Natural killer cell (primary cell): Measurements from ENCODE around the gene NPHP4. TPM values are rescaled to one million over a fixed set of nuclear protein-coding genes. Genes with fewer than 3 reads are reported as not detected.

Experiments used
- ATAC-seq, 3 donors: fragments of 150-1000 bp in 2 of 3; fragments of 200-7000 bp in 1 of 3; cut with Tn5 transposase; 1 replicate in 1 of 3; 2 replicates in 2 of 3; pipeline ENCODE4 v1.10.0; 2021; ENCODE audit warnings: mild to moderate bottlenecking in 2 of 3, moderate library complexity in 2 of 3
- DNase-seq, 2 donors: peaks; one replicate each; pipeline versions ENCODE4 v3.0.0 to v3.0.0-alpha.2; 2013 to 2021; ENCODE audit warnings: mixed read lengths in 1 of 2
- H3K27ac ChIP-seq: one replicate; pipeline ENCODE4 v1.5.1; 2013; ENCODE audit warnings: mild to moderate bottlenecking, low read length
- H3K27me3 ChIP-seq: one replicate; pipeline ENCODE4 v1.6.1; 2013; ENCODE audit warnings: low read length; ENCODE audit not compliant: control insufficient read depth, insufficient read depth
- H3K36me3 ChIP-seq: one replicate; pipeline ENCODE4 v1.6.1; 2013; ENCODE audit warnings: low read length; ENCODE audit not compliant: control insufficient read depth, insufficient read depth
- H3K4me1 ChIP-seq: one replicate; pipeline ENCODE4 v1.6.1; 2013; ENCODE audit warnings: low read length; ENCODE audit not compliant: control insufficient read depth, insufficient read depth
- H3K4me3 ChIP-seq: one replicate; pipeline ENCODE4 v1.5.1; 2013; ENCODE audit warnings: low read length
- H3K9me3 ChIP-seq: one replicate; pipeline ENCODE4 v1.6.1; 2013; ENCODE audit warnings: low read length; ENCODE audit not compliant: control insufficient read depth, insufficient read depth
- H3K27ac Mint-ChIP-seq, 2 donors: one replicate each; pipeline ENCODE4 v1.8.0; 2022; ENCODE audit warnings: mild to moderate bottlenecking in 2 of 2, mixed read lengths in 2 of 2, moderate library complexity in 1 of 2
- H3K27me3 Mint-ChIP-seq, 2 donors: one replicate each; pipeline ENCODE4 v1.8.0; 2022; ENCODE audit warnings: low read depth in 2 of 2, mixed read lengths in 2 of 2
- H3K36me3 Mint-ChIP-seq: one replicate; pipeline ENCODE4 v1.8.0; 2022; ENCODE audit warnings: mixed read lengths
- H3K4me1 Mint-ChIP-seq, 2 donors: one replicate each; pipeline ENCODE4 v1.8.0; 2022; ENCODE audit warnings: mixed read lengths in 2 of 2
- H3K4me3 Mint-ChIP-seq: one replicate; pipeline ENCODE4 v1.8.0; 2022; ENCODE audit warnings: mild to moderate bottlenecking, moderate library complexity, mixed read lengths
- H3K9me3 Mint-ChIP-seq, 2 donors: one replicate each; pipeline ENCODE4 v1.8.0; 2022; ENCODE audit warnings: mixed read lengths in 2 of 2
- CTCF ChIP-seq: fragments of 200-600 bp; IDR thresholded peaks from one replicate; pipeline ENCODE4 v1.8.0; 2022; ENCODE audit warnings: antibody characterized with exemption
- WGBS: methylation state at CpG from one replicate; pipeline ENCODE4 v1.1.7; 2013; ENCODE audit warnings: missing lambda C conversion rate; ENCODE audit not compliant: insufficient coverage; 5-methylcytosine and 5-hydroxymethylcytosine counted together
- intact Hi-C: fragments of 100-400 bp; cut with micrococcal nuclease; formaldehyde crosslinking; loops from one replicate; pipeline ENCODE4 v1.14.2; 2022
- total RNA-seq, 4 donors: library from RNA; stranded (reverse); fragments of 120-200 nt in 1 of 4; gene quantifications; one replicate each; pipeline versions ENCODE4 v1.2.3 to v1.2.4, GENCODE V29; 2013 to 2022

Gene NPHP4
- total RNA-seq, 3 donors from 2014 or later (not counting 1 experiment from before 2014, with no cell fraction given): 6.3 to 14.7 (median 10.1) TPM

- no peaks in the 10 kb centered on the region for H3K9me3 ChIP-seq
- no peak overlapping the region for H3K27ac ChIP-seq
- Mint-ChIP-seq H3K9me3 (no peaks in the 10 kb centered on the region), H3K4me3 (no peak overlapping the region), H3K36me3 (no peaks in the 10 kb centered on the region), H3K4me1 (peaks cover 4 to 7% of the 10 kb centered on the region in 2 donors), H3K27me3 (no peaks in the 10 kb centered on the region), H3K27ac (no peak overlapping the region)
- H3K27me3 ChIP-seq: no peaks in the 10 kb centered on the region
- no CpG with 5 or more reads among the region's 2 CpGs for WGBS
- no peak for TF ChIP-seq CTCF
- ATAC-seq (no peak), DNase-seq (no peak)
- no peak overlapping the region for H3K4me3 ChIP-seq
- H3K36me3 ChIP-seq: no peaks in the 10 kb centered on the region
- no peaks in the 10 kb centered on the region for H3K4me1 ChIP-seq
- intact Hi-C loops: no loop called here
Measured at GRCh38 chr1:5918275-5918649, 74.0 kb downstream of the NPHP4 start.

GRCh38 chr1:5917591-5918274 is 74.5 kb downstream of the NPHP4 start:
- Histone ChIP-seq H3K27ac (no peak overlapping the region), H3K4me1 (no peaks in the 10 kb centered on the region), H3K36me3 (no peaks in the 10 kb centered on the region), H3K9me3 (no peaks in the 10 kb centered on the region), H3K27me3 (no peaks in the 10 kb centered on the region), H3K4me3 (no peak overlapping the region)
- no peaks in the 10 kb centered on the region for H3K36me3 Mint-ChIP-seq
- intact Hi-C loops: no loop called here
- WGBS: 93% methylated on average over 13 of the region's 14 CpGs
- H3K4me3 Mint-ChIP-seq: no peak overlapping the region
- no peaks in the 10 kb centered on the region for H3K9me3 Mint-ChIP-seq
- no peaks in the 10 kb centered on the region for H3K27me3 Mint-ChIP-seq
- DNase-seq: no peak
- no peak overlapping the region for H3K27ac Mint-ChIP-seq
- TF ChIP-seq CTCF: no peak
- no peak for ATAC-seq
- peaks cover 4 to 7% of the 10 kb centered on the region in 2 donors for H3K4me1 Mint-ChIP-seq

- H3K4me3 ChIP-seq: no peak overlapping the region
- no peaks in the 10 kb centered on the region for H3K9me3 Mint-ChIP-seq
- WGBS: 94% methylated on average over 3 of the region's 3 CpGs
- H3K4me3 Mint-ChIP-seq: no peak overlapping the region
- H3K9me3 ChIP-seq: no peaks in the 10 kb centered on the region
- no peak for DNase-seq
- no peaks in the 10 kb centered on the region for H3K4me1 ChIP-seq
- H3K36me3 ChIP-seq: no peaks in the 10 kb centered on the region
- H3K27ac Mint-ChIP-seq: no peak overlapping the region
- intact Hi-C loops: no loop called here
- no peak overlapping the region for H3K27ac ChIP-seq
- TF ChIP-seq CTCF: no peak
- no peaks in the 10 kb centered on the region for H3K36me3 Mint-ChIP-seq
- H3K27me3 ChIP-seq: no peaks in the 10 kb centered on the region
- no peaks in the 10 kb centered on the region for H3K27me3 Mint-ChIP-seq
- peaks cover 4 to 7% of the 10 kb centered on the region in 2 donors for H3K4me1 Mint-ChIP-seq
- ATAC-seq: no peak
Measured at GRCh38 chr1:5917281-5917590, 75.0 kb downstream of the NPHP4 start.
